PC-9 (cell line): ENCODE results near the gene LRRC1.

ENCODE experiments used
- EZH2 ChIP-seq: fragments of 200-600 bp; sonication (generic); IDR thresholded peaks from 2 replicates; pipeline ENCODE4 v1.8.0; 2017; ENCODE audit warnings: antibody characterized with exemption, low read depth
- TF ChIP-seq, protein P1 (sequence below): fragments of 200-600 bp; sonication (generic); conservative IDR thresholded peaks from 2 replicates; pipeline ENCODE4 v1.6.1; 2017; ENCODE audit warnings: mixed run types, antibody characterized with exemption, mild to moderate bottlenecking, moderate library complexity

DNA sequence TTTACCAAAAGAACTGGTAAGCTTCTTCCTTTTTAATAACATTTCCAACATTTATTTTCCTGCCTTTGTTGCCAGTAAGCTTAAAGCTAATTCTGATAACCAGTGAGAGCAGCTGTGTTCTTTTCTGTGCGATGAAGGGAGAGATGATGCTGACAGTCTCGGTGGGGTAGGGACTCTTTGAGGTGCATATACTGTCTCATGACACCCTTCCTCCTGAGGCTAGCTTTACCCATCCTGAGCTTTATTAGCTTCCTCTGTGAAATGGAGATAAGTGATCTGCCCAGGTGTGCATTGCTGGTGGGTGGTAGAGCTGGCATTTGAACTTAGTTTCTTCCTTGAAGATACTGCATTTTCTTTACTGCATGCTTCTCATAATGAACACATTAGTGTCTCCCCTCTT, 92.5 kb downstream of the LRRC1 start:
- TF ChIP-seq, protein P1, sequence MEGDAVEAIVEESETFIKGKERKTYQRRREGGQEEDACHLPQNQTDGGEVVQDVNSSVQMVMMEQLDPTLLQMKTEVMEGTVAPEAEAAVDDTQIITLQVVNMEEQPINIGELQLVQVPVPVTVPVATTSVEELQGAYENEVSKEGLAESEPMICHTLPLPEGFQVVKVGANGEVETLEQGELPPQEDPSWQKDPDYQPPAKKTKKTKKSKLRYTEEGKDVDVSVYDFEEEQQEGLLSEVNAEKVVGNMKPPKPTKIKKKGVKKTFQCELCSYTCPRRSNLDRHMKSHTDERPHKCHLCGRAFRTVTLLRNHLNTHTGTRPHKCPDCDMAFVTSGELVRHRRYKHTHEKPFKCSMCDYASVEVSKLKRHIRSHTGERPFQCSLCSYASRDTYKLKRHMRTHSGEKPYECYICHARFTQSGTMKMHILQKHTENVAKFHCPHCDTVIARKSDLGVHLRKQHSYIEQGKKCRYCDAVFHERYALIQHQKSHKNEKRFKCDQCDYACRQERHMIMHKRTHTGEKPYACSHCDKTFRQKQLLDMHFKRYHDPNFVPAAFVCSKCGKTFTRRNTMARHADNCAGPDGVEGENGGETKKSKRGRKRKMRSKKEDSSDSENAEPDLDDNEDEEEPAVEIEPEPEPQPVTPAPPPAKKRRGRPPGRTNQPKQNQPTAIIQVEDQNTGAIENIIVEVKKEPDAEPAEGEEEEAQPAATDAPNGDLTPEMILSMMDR, result no peak
- TF ChIP-seq EZH2, result no peak
